C4-2B (cell line): ENCODE measurements around the gene STAM.

ENCODE experiments used
- CTCF ChIP-seq: fragments of 450-650 bp; conservative IDR thresholded peaks from 2 replicates; pipeline ENCODE4 v1.5.1; 2017; ENCODE audit warnings: mild to moderate bottlenecking
- ZFX ChIP-seq: fragments of 450-650 bp; IDR thresholded peaks from 2 replicates; pipeline ENCODE4 v1.6.1; 2017

- TF ChIP-seq CTCF = no peak
- TF ChIP-seq ZFX = no peak
These were observed 563 bp downstream of the STAM start for GRCh38 chr10:17644485-17644943.
